Skin of body (tissue), 2 donors: ENCODE data around the gene NALCN. TPM values are rescaled to one million over a fixed set of nuclear protein-coding genes. Genes with fewer than 3 reads are reported as not detected.

Source experiments
- DNase-seq: peaks from one replicate; lab custom pipeline; 2025; lab: John Stamatoyannopoulos, UW
- total RNA-seq: library from RNA; depleted of rRNA; stranded (reverse); fragments of >200 nt; gene quantifications from one replicate; pipeline ENCODE4 v1.2.3, GENCODE V29; 2014

The NALCN gene
- total RNA-seq, 1 donor from 2014 or later: 1.8 TPM

- DNase-seq: no peak
Observed at GRCh38 chr13:101026736-101027398, 389.4 kb downstream of the NALCN start.

GRCh38 chr13:101026328-101026727 lies 390.0 kb downstream of the NALCN start:
- DNase-seq: no peak

DNA sequence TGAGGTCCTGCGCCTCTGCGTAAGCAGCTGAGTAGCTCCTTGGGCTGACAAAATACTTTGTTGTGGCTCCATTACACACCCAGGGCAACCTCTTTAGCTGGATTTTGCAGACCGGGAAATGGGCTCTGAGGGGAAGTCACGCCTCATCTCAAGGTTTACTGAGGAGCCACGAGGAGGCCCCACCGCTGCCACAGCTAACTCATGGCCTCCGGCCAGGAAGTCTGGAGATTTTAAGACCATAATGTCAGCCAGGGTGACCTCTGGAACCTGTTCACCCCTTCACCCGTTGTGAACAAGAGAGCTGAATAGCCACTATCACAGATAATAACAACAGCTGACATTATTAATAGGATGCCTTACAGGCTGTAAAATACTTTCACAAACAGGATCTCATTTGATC lies 390.4 kb downstream of the NALCN start:
- no peak for DNase-seq

DNA sequence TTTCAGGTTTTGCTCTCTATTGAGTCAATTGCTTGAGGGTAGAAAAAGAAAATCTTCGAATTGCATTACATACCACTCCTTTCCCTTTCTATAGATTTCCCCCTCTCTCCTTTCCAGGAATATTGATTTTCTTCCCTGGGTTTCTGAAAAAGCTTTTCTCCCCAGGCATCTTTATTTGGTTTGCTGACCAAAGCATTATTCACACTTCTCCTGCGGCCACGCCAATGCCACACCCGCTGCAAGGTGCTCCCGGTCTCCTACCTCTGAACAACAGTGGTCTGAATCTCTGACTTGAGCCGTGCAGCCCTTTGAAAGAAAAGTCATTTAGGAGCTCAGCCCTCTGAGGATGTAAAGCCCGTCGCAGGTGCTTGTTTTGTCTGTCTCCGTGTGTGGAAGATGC lies 390.8 kb downstream of the NALCN start:
- DNase-seq: no peak

- no peak for DNase-seq
Observed at GRCh38 chr13:101019126-101019525, 397.2 kb downstream of the NALCN start.

DNA sequence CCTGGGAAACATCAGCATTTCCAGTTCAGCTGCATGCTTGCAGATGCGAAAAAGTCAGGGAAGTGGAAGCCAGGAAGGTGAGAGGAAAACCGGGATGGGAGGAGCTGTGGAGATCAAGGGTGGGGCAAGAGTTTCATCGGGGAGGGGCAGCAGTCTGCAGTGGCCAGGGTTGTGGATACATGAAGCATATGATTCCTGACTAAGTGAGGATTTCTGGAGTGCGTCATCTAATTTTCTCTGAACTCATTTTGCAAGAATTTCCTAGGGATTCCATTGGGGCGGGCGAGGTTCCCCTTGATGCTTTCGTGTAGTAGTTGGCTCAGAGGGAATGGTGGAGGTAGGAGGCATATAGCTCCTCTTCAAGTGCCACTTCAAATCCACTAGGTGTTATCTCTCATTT lies 397.6 kb downstream of the NALCN start:
- DNase-seq: no peak

DNA sequence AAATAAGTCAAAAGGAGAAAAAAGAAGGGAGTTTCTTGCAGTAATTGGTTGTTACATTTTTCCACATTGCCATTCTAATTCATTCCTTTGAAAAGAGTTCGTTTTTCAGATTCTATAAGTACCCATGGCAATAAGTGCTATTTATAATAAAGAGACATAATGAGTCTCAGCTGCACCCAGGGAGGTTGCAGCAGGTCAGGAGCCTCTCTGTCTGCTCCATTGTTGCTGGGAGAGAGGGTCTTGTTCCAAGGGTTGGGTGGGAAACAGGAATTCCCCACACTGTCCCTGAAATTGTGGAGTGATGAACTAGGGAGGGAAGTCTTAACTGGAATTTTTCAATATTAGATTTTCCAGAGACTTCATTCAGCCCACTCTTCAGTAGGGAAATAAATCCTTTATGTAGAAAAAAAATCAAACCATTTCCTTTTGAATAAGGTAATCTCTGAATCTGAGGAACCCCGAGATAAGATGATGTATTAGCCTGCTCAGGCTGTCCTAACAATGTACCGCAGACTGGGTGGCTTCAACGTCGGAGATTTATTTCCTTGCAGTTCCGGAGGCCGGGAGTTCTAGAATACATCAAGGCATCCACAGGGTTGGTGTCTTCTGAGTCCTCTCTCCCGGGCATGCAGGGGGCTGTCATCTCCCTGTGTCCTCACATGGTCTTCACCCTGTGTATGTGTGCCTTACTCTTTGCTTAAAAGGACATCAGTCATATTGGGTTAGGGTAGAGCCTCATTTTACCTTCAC lies 399.0 kb downstream of the NALCN start:
- DNase-seq: no peak

DNA sequence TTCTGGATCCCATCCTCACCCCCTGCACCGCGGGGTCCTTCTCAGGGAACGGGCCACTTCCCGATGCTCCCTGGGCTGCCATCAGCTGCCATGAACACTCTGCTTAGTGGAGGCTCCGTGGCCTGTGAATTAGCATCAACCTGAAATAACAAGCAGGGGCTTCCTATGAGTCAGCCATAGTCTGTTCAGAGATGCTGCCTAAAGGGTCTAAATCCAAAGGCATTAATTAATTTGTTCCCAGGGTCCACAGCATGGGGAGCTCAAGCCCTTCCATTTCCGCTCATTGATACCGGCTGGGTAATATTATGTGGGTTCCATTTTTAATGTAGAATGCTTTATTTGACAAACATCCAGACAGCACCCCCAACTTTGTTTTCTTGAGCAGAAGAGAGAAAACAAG lies 399.8 kb downstream of the NALCN start:
- no peak for DNase-seq

DNA sequence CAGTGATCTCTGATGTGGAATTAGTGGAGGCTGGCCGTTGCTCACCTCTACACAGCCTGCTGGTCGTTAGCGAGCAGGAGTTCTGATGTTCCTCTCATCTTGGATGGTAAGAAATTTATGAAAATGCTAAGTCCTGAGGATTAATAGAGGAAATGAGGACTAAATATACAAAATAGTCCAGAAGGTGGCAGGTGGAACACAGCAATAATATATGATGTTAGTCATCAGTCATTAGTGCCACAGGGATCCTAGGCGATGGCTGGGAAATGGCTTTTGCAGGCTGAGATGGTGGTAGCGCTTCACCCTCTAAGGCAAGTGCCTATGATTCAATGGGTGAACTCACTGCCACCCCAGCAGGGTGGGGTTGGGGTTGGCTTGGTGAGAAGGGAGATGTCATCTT lies 403.1 kb downstream of the NALCN start:
- DNase-seq: no peak

DNA sequence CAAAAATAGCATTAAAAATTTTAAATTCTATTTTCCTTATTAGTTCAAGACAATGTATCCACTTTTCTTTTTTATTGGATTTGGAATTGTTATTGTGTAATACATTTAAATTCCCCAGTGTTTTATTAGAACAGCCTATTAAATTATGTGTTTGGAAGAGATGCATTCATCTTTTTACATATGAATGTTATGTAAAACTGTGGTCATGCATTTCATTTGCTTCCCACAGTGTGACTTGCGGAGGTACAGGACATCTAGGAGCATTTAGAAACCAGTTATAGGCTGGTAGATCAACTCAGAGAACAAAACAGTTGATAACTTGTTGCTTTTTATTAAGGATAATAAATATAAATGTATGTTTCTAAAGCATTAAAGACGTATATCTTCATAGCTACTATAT lies 406.2 kb downstream of the NALCN start:
- no peak for DNase-seq

GRCh38 chr13:101007245-101007644 lies 409.1 kb downstream of the NALCN start:
- DNase-seq: no peak

Other genes with a start within 250 kb of the NALCN start
- 5.0 TPM for gene ITGBL1, start 36.2 kb upstream of the NALCN start, total RNA-seq